Duodenal mucosa (tissue), 2 donors: ENCODE results near the gene ZNF497.
A peak's percentile ranks its signal among the peaks of the same experiment; 100 is the strongest.
"Not testable (repeated sequence)": the region's sequence is repeated elsewhere in the genome, so short reads cannot be mapped to it uniquely, and the experiment has no call there.

Experiments
- H3K27ac ChIP-seq: one replicate; pipeline ENCODE4 v1.7.0; 2013; ENCODE audit warnings: low read depth, low read length
- H3K27me3 ChIP-seq, 2 donors: one replicate each; pipeline ENCODE4 v1.7.0; 2013; ENCODE audit warnings: low read length in 2 of 2, control low read depth in 1 of 2; ENCODE audit not compliant: insufficient read depth in 2 of 2, control insufficient read depth in 1 of 2
- H3K36me3 ChIP-seq, 2 donors: one replicate each; pipeline ENCODE4 v1.7.0; 2013; ENCODE audit warnings: low read length in 2 of 2, control low read depth in 1 of 2; ENCODE audit not compliant: insufficient read depth in 2 of 2, control insufficient read depth in 1 of 2
- H3K4me1 ChIP-seq, 2 donors: one replicate each; pipeline ENCODE4 v1.7.0; 2013; ENCODE audit warnings: low read length in 2 of 2, control low read depth in 1 of 2; ENCODE audit not compliant: insufficient read depth in 2 of 2, control insufficient read depth in 1 of 2
- H3K4me3 ChIP-seq, 2 donors: one replicate each; pipeline ENCODE4 v1.7.0; 2013; ENCODE audit warnings: low read length in 2 of 2, low read depth in 1 of 2
- H3K9ac ChIP-seq, 2 donors: one replicate each; pipeline ENCODE4 v1.7.0; 2013; ENCODE audit warnings: low read length in 2 of 2, low read depth in 1 of 2
- H3K9me3 ChIP-seq, 2 donors: one replicate each; pipeline ENCODE4 v1.7.0; 2013; ENCODE audit warnings: low read length in 2 of 2, control low read depth in 1 of 2; ENCODE audit not compliant: control insufficient read depth in 1 of 2

The ZNF497 gene

DNA sequence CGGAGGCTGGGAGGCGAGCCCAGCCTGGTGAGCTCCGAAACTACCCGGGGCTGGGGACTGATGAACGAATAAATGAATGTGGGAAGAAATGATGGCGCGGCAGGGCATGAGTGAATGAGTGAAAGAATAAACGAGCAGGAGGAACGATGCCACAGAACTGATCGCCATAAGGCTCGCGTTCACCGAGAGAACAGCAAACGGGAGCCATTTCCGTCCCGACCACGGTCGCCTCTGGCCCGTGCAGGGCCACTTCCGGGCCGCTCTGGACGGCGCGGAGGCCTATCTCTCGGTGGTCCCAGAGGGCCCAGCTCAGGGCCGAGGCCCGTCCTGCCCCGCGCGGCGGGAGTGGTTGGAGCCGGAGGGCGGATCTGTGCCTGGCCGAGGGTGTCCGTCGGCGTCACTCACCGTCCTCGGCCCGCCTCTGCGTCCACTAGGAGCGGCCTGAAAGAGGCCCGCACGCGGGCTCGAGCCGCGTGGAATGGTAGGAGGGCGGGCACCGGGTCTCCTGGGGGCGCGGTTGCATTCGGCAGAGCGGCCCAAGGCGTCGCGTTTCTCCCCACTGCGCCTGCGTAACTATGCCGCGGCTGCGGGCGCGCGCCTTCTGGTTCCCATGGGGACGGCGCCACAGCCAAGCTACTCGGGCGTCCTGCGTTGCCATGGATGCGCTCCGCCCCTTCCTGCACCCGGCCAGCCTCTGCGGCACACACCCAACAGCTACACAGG is at the start of gene ZNF497:
ZNF497 (minus strand) TSS at position 480 of the 723 bp plus-strand sequence. CDS start 5,116 bp downstream, outside the sequence.
- no peaks in the 10 kb centered on the region for H3K27me3 ChIP-seq
- H3K36me3 ChIP-seq: no peaks in the 10 kb centered on the region
- peaks cover 4 to 7% of the 10 kb centered on the region in 2 donors for H3K4me1 ChIP-seq
- peak within 1 kb of the TSS; percentile 94 for H3K4me3 ChIP-seq
- H3K27ac ChIP-seq: peak within 1 kb of the TSS; percentile 92
- peak within 1 kb of the TSS; percentile 75 to 78 for H3K9ac ChIP-seq
- H3K9me3 ChIP-seq: no peaks in the 10 kb centered on the region

DNA sequence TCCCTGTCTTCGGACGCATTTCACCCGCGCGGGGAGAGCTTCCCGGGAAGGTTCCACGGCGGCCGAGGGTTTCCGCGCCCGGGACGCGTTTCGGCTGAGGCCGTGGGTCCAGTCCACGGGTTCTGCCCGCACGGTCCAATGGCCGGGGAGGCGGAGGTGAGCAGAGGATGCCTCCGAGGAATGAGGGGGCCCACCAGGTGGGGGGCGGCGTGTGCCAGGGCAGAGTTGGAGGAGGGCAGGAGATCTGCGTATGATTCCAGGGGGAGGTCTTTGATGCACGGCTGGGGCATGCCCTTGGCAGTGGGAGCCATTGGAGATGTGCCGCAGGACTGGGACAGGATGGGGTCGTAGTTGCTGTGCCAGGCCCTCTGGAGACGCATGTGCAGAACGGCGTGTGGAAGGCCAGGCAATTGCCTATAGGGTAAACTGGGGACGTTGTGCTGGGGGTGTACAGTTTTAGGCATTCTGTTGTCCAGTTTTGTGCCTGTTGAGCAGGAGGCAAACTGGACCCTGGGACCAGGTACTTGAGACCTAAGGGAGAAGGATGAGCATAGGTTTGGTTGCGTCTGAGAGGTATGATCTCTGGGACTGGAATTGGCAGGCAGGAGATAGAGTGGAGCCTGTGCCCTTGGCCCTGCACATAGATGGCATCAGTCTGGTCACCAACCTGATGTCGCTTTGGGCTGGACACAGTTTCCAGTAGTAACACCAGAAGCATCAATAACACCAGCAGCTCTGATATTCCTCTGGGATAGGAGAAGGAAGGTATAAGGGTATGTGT is 46.6 kb upstream of the ZNF497 start:
- peaks cover 16 to 29% of the 10 kb centered on the region in 2 donors for H3K4me1 ChIP-seq
- H3K9ac ChIP-seq: peak overlapping the region; percentile 74 to 89
- H3K4me3 ChIP-seq: peak overlapping the region; percentile 75 to 98
- no peaks in the 10 kb centered on the region for H3K36me3 ChIP-seq
- peak overlapping the region; percentile 61 for H3K27ac ChIP-seq
- H3K27me3 ChIP-seq: no peaks in the 10 kb centered on the region
- no peaks in the 10 kb centered on the region for H3K9me3 ChIP-seq

DNA sequence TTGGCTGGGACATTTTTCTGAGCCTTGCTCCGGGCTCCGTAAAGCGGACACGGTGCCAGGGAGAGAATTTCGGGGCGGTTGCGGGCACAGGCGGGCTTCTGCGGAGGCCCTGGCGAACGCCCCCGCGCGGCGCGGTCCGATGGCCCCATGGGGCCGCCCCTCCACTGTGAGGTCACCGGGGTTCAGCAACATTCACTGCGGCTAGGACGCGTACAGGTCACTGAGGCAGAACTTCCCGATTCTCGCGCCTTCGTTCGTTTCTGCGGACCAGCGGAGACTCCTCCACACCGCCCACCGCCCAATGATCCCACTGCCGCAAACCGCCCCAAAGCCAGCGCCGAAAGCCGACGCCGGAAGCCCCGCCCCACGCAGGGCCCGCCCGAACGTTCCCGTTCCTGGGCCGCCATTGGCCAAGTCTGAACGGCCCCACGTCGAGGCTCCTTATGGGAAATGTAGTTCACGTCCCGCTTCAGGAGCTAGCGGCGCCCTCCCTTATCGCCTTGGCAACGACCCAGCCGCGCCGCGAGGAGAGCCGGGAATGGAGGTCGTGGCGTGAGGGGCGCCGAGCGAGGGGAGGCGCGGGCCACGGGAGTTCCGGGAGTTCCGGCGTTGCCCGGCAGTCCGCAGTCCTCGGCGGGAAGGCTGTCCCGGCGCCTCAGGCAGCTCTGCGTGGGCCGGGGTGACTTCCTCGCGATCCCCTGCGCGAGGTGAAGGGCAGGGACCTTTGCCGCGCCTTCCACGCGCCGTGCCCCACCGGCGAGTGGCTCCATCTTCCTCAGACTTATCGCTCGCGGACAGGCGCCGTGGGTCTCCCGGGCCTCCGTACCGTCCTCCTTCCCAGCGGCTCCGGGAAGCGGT is 45.8 kb upstream of the ZNF497 start, which contains the start of gene ZNF584:
ZNF584 (plus strand) TSS at position 498 of the 858 bp plus-strand sequence. CDS start 499 bp downstream, outside the sequence.
- peaks cover 16 to 29% of the 10 kb centered on the region in 2 donors for H3K4me1 ChIP-seq
- peak within 1 kb of the TSS; percentile 75 to 98 for H3K4me3 ChIP-seq
- H3K9me3 ChIP-seq: no peaks in the 10 kb centered on the region
- no peaks in the 10 kb centered on the region for H3K36me3 ChIP-seq
- no peaks in the 10 kb centered on the region for H3K27me3 ChIP-seq
- peak within 1 kb of the TSS; percentile 91 for H3K27ac ChIP-seq
- peak within 1 kb of the TSS; percentile 74 to 89 for H3K9ac ChIP-seq

DNA sequence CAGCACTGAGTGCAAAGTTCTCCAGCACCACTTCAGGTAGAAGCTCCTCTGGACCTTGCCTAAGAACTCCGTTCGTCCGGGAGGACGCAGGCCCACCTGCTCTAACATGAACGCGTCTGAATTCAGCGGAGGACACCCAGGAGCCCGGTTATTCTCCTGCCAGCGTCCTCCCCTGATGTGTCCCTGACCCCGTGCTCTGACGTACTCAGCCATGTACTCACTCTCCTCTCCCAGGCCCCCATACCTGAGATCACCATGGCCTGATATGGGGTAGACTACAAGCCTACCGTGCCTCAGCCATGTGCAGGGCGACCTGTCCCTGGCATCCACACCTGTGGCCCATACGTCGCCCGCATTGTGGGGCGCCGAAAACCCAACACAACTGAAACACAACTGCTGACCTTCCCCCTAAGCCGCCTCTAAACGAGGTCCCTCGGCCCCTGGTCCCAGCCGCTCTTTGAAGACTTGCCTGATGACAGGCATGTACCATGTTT is 45.2 kb upstream of the ZNF497 start:
- peak overlapping the region; percentile 75 to 98 for H3K4me3 ChIP-seq
- peaks cover 16 to 29% of the 10 kb centered on the region in 2 donors for H3K4me1 ChIP-seq
- H3K9me3 ChIP-seq: no peaks in the 10 kb centered on the region
- peak overlapping the region; percentile 91 for H3K27ac ChIP-seq
- no peaks in the 10 kb centered on the region for H3K36me3 ChIP-seq
- no peaks in the 10 kb centered on the region for H3K27me3 ChIP-seq
- peak overlapping the region; percentile 74 to 89 for H3K9ac ChIP-seq

DNA sequence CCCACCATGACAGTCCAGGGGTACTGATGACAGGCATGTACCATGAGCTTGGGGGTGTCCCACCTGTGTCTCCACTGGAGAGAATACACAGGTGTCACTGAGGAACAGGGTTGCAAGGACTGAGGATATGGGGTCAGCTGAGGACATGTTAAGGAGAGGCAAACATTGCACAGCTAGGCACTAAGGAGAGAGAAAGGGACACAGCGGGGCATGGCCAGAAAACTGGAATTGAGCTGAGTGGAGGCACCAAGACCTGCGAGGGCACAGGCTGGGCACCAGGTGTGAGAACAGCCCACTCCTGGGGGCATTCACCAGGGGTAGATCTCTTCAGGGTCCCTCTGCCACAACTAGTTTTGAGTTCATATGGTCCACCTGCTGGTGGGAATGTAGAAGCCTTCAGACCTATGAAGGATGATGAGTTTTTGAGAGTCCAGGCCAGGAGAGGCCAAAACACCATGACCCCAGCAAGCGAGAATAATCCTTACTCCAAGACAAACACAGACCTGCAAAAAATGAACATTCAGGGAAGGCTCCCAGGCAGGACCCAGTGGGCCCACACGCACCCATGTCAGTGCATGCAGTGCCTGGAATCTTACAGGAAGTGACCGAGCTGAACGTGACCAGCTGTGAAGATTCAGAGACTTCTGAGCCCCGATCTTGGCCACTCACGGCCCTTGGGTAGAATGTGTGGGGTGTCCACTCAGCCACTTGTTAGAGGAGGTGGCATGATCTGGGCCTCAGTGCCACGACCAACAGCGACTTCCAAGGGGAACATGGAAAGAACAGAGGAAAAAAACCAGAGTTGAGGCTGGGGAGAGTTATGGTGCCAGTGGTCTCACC is 44.5 kb upstream of the ZNF497 start:
- H3K27me3 ChIP-seq: no peaks in the 10 kb centered on the region
- H3K9me3 ChIP-seq: no peaks in the 10 kb centered on the region
- H3K4me3 ChIP-seq: peak overlapping the region; percentile 75 to 98
- H3K9ac ChIP-seq: peak overlapping the region in 1 of 2 donors; percentile 74
- H3K36me3 ChIP-seq: no peaks in the 10 kb centered on the region
- H3K27ac ChIP-seq: no peak overlapping the region
- H3K4me1 ChIP-seq: peaks cover 16 to 30% of the 10 kb centered on the region in 2 donors

DNA sequence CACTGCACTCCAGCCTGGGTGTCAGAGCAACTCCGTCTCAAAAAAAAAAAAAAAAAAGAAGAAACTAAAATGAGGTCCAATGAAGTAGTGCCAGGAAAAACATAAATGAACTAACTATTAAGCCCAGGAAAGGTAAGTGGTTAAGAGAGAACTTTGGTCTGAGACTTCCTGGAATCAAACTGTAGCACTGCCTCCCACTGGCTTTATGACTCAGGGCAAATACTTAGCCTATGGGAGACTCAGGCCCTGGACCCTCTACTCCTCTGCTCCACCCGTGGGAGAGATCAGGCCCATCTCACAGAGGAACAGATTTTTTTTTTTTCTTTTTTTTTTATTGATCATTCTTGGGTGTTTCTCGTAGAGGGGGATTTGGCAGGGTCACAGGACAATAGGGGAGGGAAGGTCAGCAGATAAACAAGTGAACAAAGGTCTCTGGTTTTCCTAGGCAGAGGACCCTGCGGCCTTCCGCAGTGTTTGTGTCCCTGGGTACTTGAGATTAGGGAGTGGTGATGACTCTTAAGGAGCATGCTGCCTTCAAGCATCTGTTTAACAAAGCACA is 41.4 kb upstream of the ZNF497 start:
- not testable (repeated sequence) for H3K27ac ChIP-seq, H3K9me3 ChIP-seq, H3K36me3 ChIP-seq, H3K4me3 ChIP-seq, H3K27me3 ChIP-seq, H3K9ac ChIP-seq
- peaks cover 7 to 30% of the 10 kb centered on the region in 2 donors for H3K4me1 ChIP-seq

DNA sequence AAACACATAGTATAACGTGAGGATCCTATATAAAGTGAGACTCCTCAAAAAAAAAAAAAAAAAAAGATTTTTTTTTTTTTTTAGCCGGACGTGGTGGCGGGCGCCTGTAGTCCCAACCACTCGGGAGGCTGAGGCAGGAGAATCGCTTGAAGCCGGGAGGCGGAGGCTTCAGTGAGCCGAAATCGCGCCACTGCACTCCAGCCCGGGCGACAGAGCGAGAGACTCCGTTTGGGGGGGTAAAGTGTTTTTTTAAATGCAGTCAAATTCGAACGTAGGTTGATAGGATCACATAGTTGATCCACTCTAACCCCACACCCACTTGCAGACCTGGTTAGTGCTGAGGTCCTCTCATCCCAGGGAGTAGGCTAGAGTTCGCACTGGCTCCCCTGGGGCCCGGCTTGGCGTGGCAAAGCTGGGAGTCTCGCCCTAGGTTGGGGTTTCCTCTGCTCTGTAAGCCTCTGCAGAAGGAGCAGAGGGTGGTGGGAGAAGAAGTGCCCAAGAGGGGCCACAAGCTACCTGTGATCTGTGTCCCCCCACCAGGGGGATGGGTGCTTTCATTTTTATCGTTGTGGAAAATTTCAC is 39.4 kb upstream of the ZNF497 start:
- H3K36me3 ChIP-seq: no peaks in the 10 kb centered on the region
- H3K9ac ChIP-seq: peak overlapping the region; percentile 38 to 55
- peak overlapping the region; percentile 71 to 83 for H3K4me3 ChIP-seq
- H3K27me3 ChIP-seq: peaks cover 13 to 15% of the 10 kb centered on the region in 2 donors
- H3K4me1 ChIP-seq: peaks cover 0 to 17% of the 10 kb centered on the region in 2 donors
- no peaks in the 10 kb centered on the region for H3K9me3 ChIP-seq
- H3K27ac ChIP-seq: no peak overlapping the region

DNA sequence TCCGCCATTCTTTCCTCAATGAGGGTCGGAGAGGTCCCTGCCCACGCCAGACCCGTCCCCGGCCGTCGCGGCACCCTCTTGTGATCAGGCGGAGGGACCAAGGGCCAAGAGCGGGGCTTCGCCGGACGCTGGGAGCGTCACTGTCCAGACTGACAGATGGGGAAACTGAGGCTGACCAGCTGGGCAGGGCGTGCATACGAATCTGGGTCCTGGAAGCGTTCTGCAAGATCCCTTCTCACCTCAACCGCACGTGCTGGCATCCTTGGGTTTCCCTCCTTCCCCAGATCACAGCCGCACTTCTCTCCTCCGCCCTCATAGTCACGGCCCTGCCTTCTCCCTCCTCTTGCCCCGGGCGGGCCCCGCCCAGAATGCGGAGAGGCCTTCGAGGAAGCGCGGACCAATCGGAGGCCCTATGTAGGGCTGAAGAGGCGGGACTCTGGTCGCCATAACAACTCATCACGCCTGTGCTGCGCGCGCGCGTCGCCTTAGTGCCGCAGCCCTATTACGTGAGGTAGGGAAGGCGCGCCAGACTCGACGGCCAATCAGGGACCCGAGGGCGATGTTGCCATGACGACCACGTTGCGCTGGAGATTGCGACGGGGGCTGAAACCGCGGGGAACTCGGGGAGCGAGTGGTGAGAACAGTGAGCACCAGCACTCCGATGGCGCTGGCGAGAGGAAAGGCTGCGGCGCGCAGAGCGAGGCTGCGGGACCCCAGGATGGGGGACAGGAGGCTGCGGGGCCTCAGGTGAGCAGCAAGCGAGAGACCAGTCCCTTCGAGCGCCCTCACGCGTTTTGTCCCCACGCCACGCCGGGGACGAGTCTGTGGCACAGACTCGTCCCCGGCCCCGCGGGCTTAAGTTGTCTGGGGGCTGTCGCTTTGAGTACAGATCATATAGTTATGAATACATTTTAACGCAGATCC is 38.6 kb upstream of the ZNF497 start:
- Histone ChIP-seq H3K36me3 (no peaks in the 10 kb centered on the region), H3K27ac (peak overlapping the region; percentile 61), H3K9me3 (no peaks in the 10 kb centered on the region), H3K4me3 (peak overlapping the region; percentile 82 to 83), H3K4me1 (peaks cover 0 to 12% of the 10 kb centered on the region in 2 donors), H3K27me3 (peaks cover 16 to 17% of the 10 kb centered on the region in 2 donors), H3K9ac (peak overlapping the region; percentile 55 to 63)
